ENCODE measurements around the gene RHBDD1.

DNA sequence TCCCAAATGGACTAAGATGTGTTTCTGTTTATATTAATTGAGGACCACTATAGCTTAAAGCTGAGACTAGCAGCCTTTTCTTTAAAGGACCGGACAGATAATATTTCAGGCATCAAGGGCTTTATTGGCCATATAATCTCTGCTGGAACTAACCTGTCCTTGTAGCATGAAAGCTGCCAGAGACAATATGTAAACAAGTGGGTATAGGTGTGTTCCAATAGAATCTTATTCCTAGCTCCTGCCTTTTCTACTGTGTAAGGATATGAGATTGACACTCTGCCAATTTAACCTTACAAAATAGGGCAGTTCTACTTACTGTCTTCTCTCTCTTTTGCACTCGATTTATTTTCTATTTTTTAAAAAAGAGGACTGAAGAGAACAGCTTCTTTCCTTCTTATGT is 74.0 kb downstream of the RHBDD1 start:
- TF ChIP-seq CTCF (IDR thresholded peaks at IDR 0.05): no peak
- no peak for TF ChIP-seq POLR2A (IDR thresholded peaks at IDR 0.05)

All from lower leg skin (tissue), 3 donors.